Activated T-cell treated with anti-CD3 and anti-CD28 coated beads, Interleukin-2, amount 50 U/mL, for 48 hours (primary cell): Measurements from ENCODE around the gene PSMD2.

Experiments used
- DNase-seq, 2 experiments: peaks; one replicate each; pipeline ENCODE4 v3.0.0-alpha.2; 2020

The PSMD2 gene

GRCh38 chr3:184358124-184358767, 59.2 kb downstream of the PSMD2 start:
- DNase-seq: no peak
